T-helper 1 cell treated with Interleukin-12 subunit alpha and Interleukin-12 subunit beta and Interleukin-4 antibody, amounts not matched to agents 30 ng/mL and 1 ng/mL, for 36 hours (primary cell): ENCODE results near the gene PDP2. TPM values are rescaled to one million over a fixed set of nuclear protein-coding genes. Genes with fewer than 3 reads are reported as not detected.

Source experiments
- intact Hi-C: fragments of 100-400 bp; cut with micrococcal nuclease; formaldehyde crosslinking; loops from one replicate; pipeline ENCODE4 v1.15.1; 2024
- total RNA-seq: library from RNA; stranded (reverse); gene quantifications from 2 replicates; pipeline ENCODE4 v1.2.3, GENCODE V29; 2022

Gene PDP2
- total RNA-seq, 1 donor from 2014 or later, result 30.8 TPM

GRCh38 chr16:66918803-66919568 lies 38.7 kb downstream of the PDP2 start, which contains the start of gene CDH16:
Gene CDH16, minus strand, starts transcription at chr16:66918885. Its CDS starts 820 bp downstream, at chr16:66918065.
- intact Hi-C loops, result no loop called here

GRCh38 chr16:66919569-66920298 lies 39.4 kb downstream of the PDP2 start:
- intact Hi-C loops, result no loop called here

GRCh38 chr16:66920299-66920590 lies 39.9 kb downstream of the PDP2 start:
- intact Hi-C loops, result no loop called here

GRCh38 chr16:66920924-66921680 lies 40.8 kb downstream of the PDP2 start:
- intact Hi-C loops, result no loop called here

- intact Hi-C loops, result no loop called here
Observed at GRCh38 chr16:66921729-66922450, 41.6 kb downstream of the PDP2 start.

- intact Hi-C loops, result no loop called here
Observed at GRCh38 chr16:66923247-66923731, 43.0 kb downstream of the PDP2 start.

GRCh38 chr16:66923866-66924265 lies 43.6 kb downstream of the PDP2 start:
- intact Hi-C loops, result no loop called here

GRCh38 chr16:66924527-66925321 lies 44.4 kb downstream of the PDP2 start:
- intact Hi-C loops, result loop anchor here (1.0 to 5.0 kb wide), 2 partner anchors 10 to 92 kb away; partner anchors contain the start of genes CIAO2B and NAE1

- intact Hi-C loops, result loop anchor here (1.0 to 5.0 kb wide), 2 partner anchors 9 to 93 kb away; partner anchors contain the start of genes CIAO2B and NAE1
Observed at GRCh38 chr16:66925322-66925840, 45.1 kb downstream of the PDP2 start, which contains the start of gene RRAD. Gene RRAD, minus strand, starts transcription at chr16:66925535. Its CDS starts 356 bp downstream, at chr16:66925179.

GRCh38 chr16:66926171-66926947 lies 46.0 kb downstream of the PDP2 start:
- intact Hi-C loops, result loop anchor here (5.0 kb wide), 1 partner anchor 94 kb away; the partner anchor contains the start of gene NAE1

GRCh38 chr16:66926961-66927436 lies 46.7 kb downstream of the PDP2 start:
- intact Hi-C loops, result loop anchor here (5.0 kb wide), 1 partner anchor 95 kb away; the partner anchor contains the start of gene NAE1

GRCh38 chr16:66927918-66928649 lies 47.8 kb downstream of the PDP2 start:
- intact Hi-C loops, result loop anchor here (1.0 to 5.0 kb wide), 2 partner anchors 33 to 96 kb away; partner anchors contain the start of gene NAE1

- intact Hi-C loops, result loop anchor here (1.0 to 5.0 kb wide), 2 partner anchors 34 to 97 kb away; partner anchors contain the start of gene NAE1
Observed at GRCh38 chr16:66928702-66929388, 48.5 kb downstream of the PDP2 start.

- intact Hi-C loops, result loop anchor here (5.0 kb wide), 1 partner anchor 787 kb away; the partner anchor contains the start of gene GFOD2
Observed at GRCh38 chr16:66930189-66930588, 49.9 kb downstream of the PDP2 start.

GRCh38 chr16:66931665-66932064 lies 51.4 kb downstream of the PDP2 start:
- intact Hi-C loops, result loop anchor here (5.0 kb wide), 1 partner anchor 786 kb away; the partner anchor contains the start of gene GFOD2

- intact Hi-C loops, result loop anchor here (5.0 kb wide), 1 partner anchor 785 kb away; the partner anchor contains the start of gene GFOD2
Observed at GRCh38 chr16:66932076-66932475, 51.8 kb downstream of the PDP2 start.

GRCh38 chr16:66933776-66934137 lies 53.4 kb downstream of the PDP2 start:
- intact Hi-C loops, result loop anchor here (1.0 to 5.0 kb wide), 5 partner anchors 8 to 784 kb away; partner anchors contain the start of genes GFOD2, PDP2 and RRAD
